Measurements from ENCODE around the gene LRG1. TPM values are rescaled to one million over a fixed set of nuclear protein-coding genes. Genes with fewer than 3 reads are reported as not detected.

LRG1 gene
- total and polyA plus RNA-seq, 2 donors from 2014 or later: 2.2 to 26.4 TPM

DNA sequence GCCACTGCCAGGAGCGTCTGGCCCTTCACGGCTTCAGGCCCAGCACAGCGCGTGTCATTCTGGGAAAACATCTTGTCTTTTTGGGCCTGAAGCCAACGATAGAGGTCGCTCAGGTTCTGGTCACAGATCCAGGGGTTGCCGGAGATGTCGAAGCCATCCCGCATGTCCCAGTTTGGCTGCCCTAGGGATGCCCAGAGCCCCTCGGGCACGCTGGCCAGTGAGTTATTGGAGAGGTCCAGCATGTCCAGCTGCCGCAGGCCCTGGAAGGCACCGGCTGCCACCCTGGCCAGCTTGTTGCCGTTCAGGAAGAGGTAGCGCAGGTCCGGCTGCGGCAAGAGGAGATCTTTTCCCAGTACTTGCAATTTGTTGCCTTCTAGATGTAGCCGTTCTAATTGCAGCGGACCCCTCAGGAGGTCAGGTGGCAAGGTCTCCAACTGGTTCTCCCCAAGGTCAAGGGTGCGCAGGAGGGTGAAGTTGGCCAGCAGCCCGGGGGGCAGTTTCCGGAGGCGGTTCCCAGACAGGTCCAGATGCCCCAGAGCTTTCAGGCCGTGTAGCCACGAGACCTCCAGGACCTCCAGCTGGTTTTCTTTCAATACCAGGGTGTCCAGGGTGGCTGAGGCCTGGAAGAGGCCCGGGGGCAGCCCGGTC is 1.8 kb downstream of the LRG1 start:
- Histone ChIP-seq H3K9ac (ENCODE audit: low read length in 3 of 3) (no peak overlapping the region), H3K9me3 (ENCODE audit: control insufficient read depth in 2 of 3, insufficient read depth in 1 of 3, low read length in 3 of 3) (no peaks in the 10 kb centered on the region), H3K27me3 (ENCODE audit: control insufficient read depth, insufficient read depth, low read length) (no peaks in the 10 kb centered on the region), H3K4me1 (ENCODE audit: control insufficient read depth in 2 of 3, insufficient read depth in 2 of 3, low read depth in 1 of 3, low read length in 3 of 3) (peaks cover 0 to 2% (median 0%) of the 10 kb centered on the region in 3 donors), H3K27ac (ENCODE audit: low read depth in 2 of 2, low read length in 2 of 2) (no peak overlapping the region), H3K36me3 (ENCODE audit: control insufficient read depth in 2 of 3, insufficient read depth in 3 of 3, low read length in 3 of 3) (no peaks in the 10 kb centered on the region), H3K4me3 (ENCODE audit: low read length in 3 of 3) (no peak overlapping the region)
- intact Hi-C loops (cut with DNase I): no loop called here
- no peak for FAIRE-seq
- TF ChIP-seq, protein P1, sequence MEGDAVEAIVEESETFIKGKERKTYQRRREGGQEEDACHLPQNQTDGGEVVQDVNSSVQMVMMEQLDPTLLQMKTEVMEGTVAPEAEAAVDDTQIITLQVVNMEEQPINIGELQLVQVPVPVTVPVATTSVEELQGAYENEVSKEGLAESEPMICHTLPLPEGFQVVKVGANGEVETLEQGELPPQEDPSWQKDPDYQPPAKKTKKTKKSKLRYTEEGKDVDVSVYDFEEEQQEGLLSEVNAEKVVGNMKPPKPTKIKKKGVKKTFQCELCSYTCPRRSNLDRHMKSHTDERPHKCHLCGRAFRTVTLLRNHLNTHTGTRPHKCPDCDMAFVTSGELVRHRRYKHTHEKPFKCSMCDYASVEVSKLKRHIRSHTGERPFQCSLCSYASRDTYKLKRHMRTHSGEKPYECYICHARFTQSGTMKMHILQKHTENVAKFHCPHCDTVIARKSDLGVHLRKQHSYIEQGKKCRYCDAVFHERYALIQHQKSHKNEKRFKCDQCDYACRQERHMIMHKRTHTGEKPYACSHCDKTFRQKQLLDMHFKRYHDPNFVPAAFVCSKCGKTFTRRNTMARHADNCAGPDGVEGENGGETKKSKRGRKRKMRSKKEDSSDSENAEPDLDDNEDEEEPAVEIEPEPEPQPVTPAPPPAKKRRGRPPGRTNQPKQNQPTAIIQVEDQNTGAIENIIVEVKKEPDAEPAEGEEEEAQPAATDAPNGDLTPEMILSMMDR (IDR thresholded peaks at IDR 0.05; ENCODE audit: borderline replicate concordance, extremely low read depth, insufficient read depth): no peak
- DNase-seq: peak in 1 of 5 donors; percentile 41

DNA sequence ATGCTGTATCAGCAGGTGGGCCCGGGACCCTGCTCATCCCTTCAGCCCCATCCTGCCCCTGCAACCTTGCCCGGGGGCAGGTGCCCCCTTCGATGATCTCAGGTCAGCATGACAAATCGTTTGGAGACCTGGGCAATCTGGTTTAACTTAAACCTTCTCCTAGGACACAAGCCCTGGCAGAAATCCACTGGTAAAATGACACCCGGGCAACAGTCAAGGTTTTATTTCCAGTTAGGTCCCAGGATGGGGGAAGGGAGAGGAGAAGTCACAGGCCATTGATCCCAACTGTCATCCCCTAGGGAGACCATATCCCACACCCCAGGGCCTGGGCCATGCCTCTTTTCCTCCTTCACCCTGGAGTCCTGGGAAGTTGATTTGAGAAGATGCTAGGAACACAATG is 3.0 kb downstream of the LRG1 start:
- Histone ChIP-seq H3K4me3 (ENCODE audit: low read length in 3 of 3) (no peak overlapping the region), H3K4me1 (ENCODE audit: control insufficient read depth in 2 of 3, insufficient read depth in 2 of 3, low read depth in 1 of 3, low read length in 3 of 3) (peaks cover 0 to 2% (median 0%) of the 10 kb centered on the region in 3 donors), H3K9ac (ENCODE audit: low read length in 3 of 3) (no peak overlapping the region), H3K36me3 (ENCODE audit: control insufficient read depth in 2 of 3, insufficient read depth in 3 of 3, low read length in 3 of 3) (no peaks in the 10 kb centered on the region), H3K27me3 (ENCODE audit: control insufficient read depth, insufficient read depth, low read length) (no peaks in the 10 kb centered on the region), H3K9me3 (ENCODE audit: control insufficient read depth in 2 of 3, insufficient read depth in 1 of 3, low read length in 3 of 3) (no peaks in the 10 kb centered on the region), H3K27ac (ENCODE audit: low read depth in 2 of 2, low read length in 2 of 2) (no peak overlapping the region)
- TF ChIP-seq, protein P1 (IDR thresholded peaks at IDR 0.05; ENCODE audit: borderline replicate concordance, extremely low read depth, insufficient read depth): no peak
- DNase-seq (peak in 3 of 5 donors; percentile 45 to 72 (median 69)), FAIRE-seq (no peak)
- intact Hi-C loops (cut with DNase I): no loop called here

DNA sequence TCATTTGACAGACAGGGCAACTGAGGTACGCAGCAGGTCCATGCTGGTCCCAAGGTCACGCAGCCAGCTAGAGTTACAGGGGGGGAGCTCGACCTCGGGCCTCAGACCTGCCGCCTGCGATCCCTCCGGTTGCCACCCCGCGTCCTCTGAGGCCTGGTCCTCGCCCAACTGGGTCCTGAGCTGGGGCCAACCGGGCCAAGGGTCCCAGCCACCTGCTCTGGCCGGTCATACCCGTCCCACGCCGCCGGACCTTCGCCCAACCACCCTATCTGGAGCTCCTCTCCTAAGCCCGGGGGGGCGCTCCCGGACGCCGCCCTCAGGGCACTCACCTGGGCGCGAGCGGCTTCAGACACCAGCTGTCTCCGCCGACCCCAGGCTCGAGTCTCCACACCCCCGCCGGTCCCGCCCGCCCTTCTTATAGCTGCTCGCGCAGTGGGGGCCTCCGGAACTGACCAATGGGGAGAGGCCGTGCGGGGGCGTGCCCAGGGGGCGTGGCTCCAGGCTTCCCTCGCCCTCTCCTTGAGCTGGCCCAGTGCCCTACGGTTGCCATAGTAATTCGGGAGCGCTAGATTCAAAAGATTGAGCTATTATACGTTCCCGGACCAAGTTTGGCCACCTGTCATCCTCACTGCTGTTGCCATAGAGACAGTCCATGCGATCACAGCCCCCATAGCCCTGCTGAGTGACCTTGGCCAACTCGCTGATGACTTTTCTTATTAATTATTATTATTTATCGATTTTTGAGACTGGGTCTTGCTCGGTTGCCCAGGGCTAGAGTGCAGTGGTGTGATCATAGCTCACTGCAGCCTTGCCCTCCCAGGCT is 4.8 kb downstream of the LRG1 start, which contains the start of gene PLIN5:
Gene PLIN5, minus strand, starts transcription at position 389 of the 823 bp plus-strand sequence. CDS start 1,150 bp downstream, outside the sequence.
- Histone ChIP-seq H3K27ac (ENCODE audit: low read depth in 2 of 2, low read length in 2 of 2) (peak within 1 kb of the TSS; percentile 60 to 74), H3K4me1 (ENCODE audit: control insufficient read depth in 2 of 3, insufficient read depth in 2 of 3, low read depth in 1 of 3, low read length in 3 of 3) (no peaks in the 10 kb centered on the region), H3K4me3 (ENCODE audit: low read length in 3 of 3) (peak within 1 kb of the TSS; percentile 11 to 63 (median 39)), H3K9me3 (ENCODE audit: control insufficient read depth in 2 of 3, insufficient read depth in 1 of 3, low read length in 3 of 3) (no peaks in the 10 kb centered on the region), H3K9ac (ENCODE audit: low read length in 3 of 3) (peak within 1 kb of the TSS in 2 of 3 donors; percentile 26 to 48), H3K27me3 (ENCODE audit: control insufficient read depth, insufficient read depth, low read length) (no peaks in the 10 kb centered on the region), H3K36me3 (ENCODE audit: control insufficient read depth in 2 of 3, insufficient read depth in 3 of 3, low read length in 3 of 3) (no peaks in the 10 kb centered on the region)
- DNase-seq (peak; percentile 90 to 95 (median 92)), FAIRE-seq (no peak)
- intact Hi-C loops (cut with DNase I): no loop called here
- TF ChIP-seq, protein P1 (IDR thresholded peaks at IDR 0.05; ENCODE audit: borderline replicate concordance, extremely low read depth, insufficient read depth): no peak

Data from kidney (tissue), 14 donors.